ENCODE data around the gene KLHDC2.

The KLHDC2 gene

DNA sequence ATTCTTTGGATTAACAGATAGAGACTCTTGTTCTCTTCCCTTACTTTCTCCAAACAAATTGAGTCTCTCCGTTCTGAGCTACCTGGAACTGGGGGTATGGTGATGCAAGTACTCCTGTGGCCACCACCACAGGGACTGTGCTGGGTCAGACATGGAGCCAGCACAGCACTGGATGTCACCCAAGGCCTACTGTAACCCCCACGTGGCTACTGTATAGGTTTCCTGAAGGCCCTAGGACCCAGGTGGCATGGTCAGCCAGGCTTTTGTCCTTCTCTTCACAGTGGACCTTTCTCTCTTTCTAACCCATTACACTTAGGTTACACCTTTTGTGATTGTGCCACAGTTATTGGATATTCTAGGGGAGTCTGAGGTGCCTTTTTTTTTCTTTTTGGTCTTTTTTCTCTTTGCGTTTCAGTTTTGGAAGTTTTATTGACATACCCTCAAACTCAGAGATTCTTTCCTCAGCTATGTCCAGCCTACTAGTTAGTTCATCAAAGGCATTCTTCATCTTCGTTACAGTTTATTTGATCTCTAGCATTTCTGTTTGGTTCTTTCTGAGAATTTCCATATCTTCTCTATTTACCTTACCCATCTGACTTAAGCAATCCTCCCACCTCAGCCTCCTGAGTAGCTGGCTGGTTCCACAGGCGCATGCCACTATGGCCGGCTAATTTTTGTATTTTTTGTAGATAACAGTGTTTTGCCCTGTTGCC, 6.0 kb upstream of the KLHDC2 start:
- no peak overlapping the region for H2BK5ac ChIP-seq (ENCODE audit: low read depth, low read length, poor library complexity, severe bottlenecking)
- H4K91ac ChIP-seq (ENCODE audit: low read length), result no peak overlapping the region
- H2AFZ ChIP-seq (ENCODE audit: low read depth, low read length), result no peak overlapping the region
- no peak overlapping the region for H2AK5ac ChIP-seq (ENCODE audit: low read length, severe bottlenecking)
- H3K4me2 ChIP-seq (ENCODE audit: low read length, poor library complexity, severe bottlenecking), result no peak overlapping the region
- no peak overlapping the region for H3K4ac ChIP-seq (ENCODE audit: low read depth in 1 of 2, low read length in 2 of 2)
- no peak overlapping the region for H3K27ac ChIP-seq (ENCODE audit: low read length, poor library complexity, severe bottlenecking)
- no peaks in the 10 kb centered on the region for H3K36me3 ChIP-seq (ENCODE audit: control insufficient read depth in 1 of 2, insufficient read depth in 2 of 2, low read depth in 1 of 2, low read length in 2 of 2)
- H2BK12ac ChIP-seq (ENCODE audit: low read length in 2 of 2), result no peak overlapping the region
- 90% methylated on average over 6 of the region's 6 CpGs for WGBS
- H3K27me3 ChIP-seq (ENCODE audit: control insufficient read depth in 1 of 2, insufficient read depth in 1 of 2, low read length in 2 of 2), result no peaks in the 10 kb centered on the region
- no peak overlapping the region for H3K9ac ChIP-seq (ENCODE audit: low read length)
- H3K4me1 ChIP-seq (ENCODE audit: control insufficient read depth, insufficient read depth, low read depth, low read length), result no peaks in the 10 kb centered on the region
- H3K23ac ChIP-seq (ENCODE audit: low read length in 2 of 2), result no peak overlapping the region
- H3K9me3 ChIP-seq (ENCODE audit: control insufficient read depth, low read length), result no peaks in the 10 kb centered on the region
- H3K18ac ChIP-seq (ENCODE audit: low read depth in 1 of 2, low read length in 2 of 2), result no peak overlapping the region
- H3K14ac ChIP-seq (ENCODE audit: low read length in 2 of 2), result no peak overlapping the region
- H2BK120ac ChIP-seq (ENCODE audit: low read depth, low read length), result no peak overlapping the region
- no peak overlapping the region for H4K8ac ChIP-seq (ENCODE audit: low read length)
- DNase-seq, result no peak
- H3K79me1 ChIP-seq (replicated peaks; ENCODE audit: low read length, poor library complexity, severe bottlenecking), result no peaks in the 10 kb centered on the region
- no peak overlapping the region for H2BK15ac ChIP-seq (ENCODE audit: low read depth, poor library complexity, severe bottlenecking)
- no peak overlapping the region for H3K4me3 ChIP-seq (ENCODE audit: insufficient read depth in 1 of 2, low read depth in 1 of 2, low read length in 2 of 2)

- Histone ChIP-seq H2BK5ac (ENCODE audit: low read depth, low read length, poor library complexity, severe bottlenecking) (no peak overlapping the region), H3K4me2 (ENCODE audit: low read length, poor library complexity, severe bottlenecking) (no peak overlapping the region), H3K4ac (ENCODE audit: low read depth in 1 of 2, low read length in 2 of 2) (peak overlapping the region in 1 of 2 experiments; percentile 91), H3K27ac (ENCODE audit: low read length, poor library complexity, severe bottlenecking) (peak overlapping the region; percentile 96), H2AK5ac (ENCODE audit: low read length, severe bottlenecking) (no peak overlapping the region), H3K27me3 (ENCODE audit: control insufficient read depth in 1 of 2, insufficient read depth in 1 of 2, low read length in 2 of 2) (no peaks in the 10 kb centered on the region), H3K4me1 (ENCODE audit: control insufficient read depth, insufficient read depth, low read depth, low read length) (peaks cover 17% of the 10 kb centered on the region), H2BK15ac (ENCODE audit: low read depth, poor library complexity, severe bottlenecking) (no peak overlapping the region), H3K9me3 (ENCODE audit: control insufficient read depth, low read length) (no peaks in the 10 kb centered on the region), H2BK12ac (ENCODE audit: low read length in 2 of 2) (peak overlapping the region in 1 of 2 experiments; percentile 10), H2AFZ (ENCODE audit: low read depth, low read length) (no peak overlapping the region), H3K36me3 (ENCODE audit: control insufficient read depth in 1 of 2, insufficient read depth in 2 of 2, low read depth in 1 of 2, low read length in 2 of 2) (peaks cover 0 to 5% of the 10 kb centered on the region in 2 experiments), H3K9ac (ENCODE audit: low read length) (peak overlapping the region; percentile 100), H4K8ac (ENCODE audit: low read length) (no peak overlapping the region), H3K18ac (ENCODE audit: low read depth in 1 of 2, low read length in 2 of 2) (no peak overlapping the region), H3K23ac (ENCODE audit: low read length in 2 of 2) (no peak overlapping the region), H3K79me1 (replicated peaks; ENCODE audit: low read length, poor library complexity, severe bottlenecking) (peaks cover 11% of the 10 kb centered on the region), H3K14ac (ENCODE audit: low read length in 2 of 2) (no peak overlapping the region), H2BK120ac (ENCODE audit: low read depth, low read length) (no peak overlapping the region), H4K91ac (ENCODE audit: low read length) (no peak overlapping the region), H3K4me3 (ENCODE audit: insufficient read depth in 1 of 2, low read depth in 1 of 2, low read length in 2 of 2) (peak overlapping the region in 1 of 2 experiments; percentile 99)
- DNase-seq, result no peak
- 95% methylated on average over 10 of the region's 10 CpGs for WGBS
Observed at GRCh38 chr14:49766839-49767238, 1.1 kb upstream of the KLHDC2 start.

GRCh38 chr14:49767270-49767570, 733 bp upstream of the KLHDC2 start:
- DNase-seq, result no peak
- no peaks in the 10 kb centered on the region for H3K9me3 ChIP-seq (ENCODE audit: control insufficient read depth, low read length)
- peak overlapping the region; percentile 92 for H3K4me2 ChIP-seq (ENCODE audit: low read length, poor library complexity, severe bottlenecking)
- H3K4me1 ChIP-seq (ENCODE audit: control insufficient read depth, insufficient read depth, low read depth, low read length), result peaks cover 17% of the 10 kb centered on the region
- H3K18ac ChIP-seq (ENCODE audit: low read depth in 1 of 2, low read length in 2 of 2), result peak overlapping the region; percentile 34 to 83
- H3K9ac ChIP-seq (ENCODE audit: low read length), result peak overlapping the region; percentile 100
- H2BK15ac ChIP-seq (ENCODE audit: low read depth, poor library complexity, severe bottlenecking), result peak overlapping the region; percentile 29
- no peaks in the 10 kb centered on the region for H3K27me3 ChIP-seq (ENCODE audit: control insufficient read depth in 1 of 2, insufficient read depth in 1 of 2, low read length in 2 of 2)
- H3K4ac ChIP-seq (ENCODE audit: low read depth in 1 of 2, low read length in 2 of 2), result peak overlapping the region in 1 of 2 experiments; percentile 81
- no peak overlapping the region for H2AFZ ChIP-seq (ENCODE audit: low read depth, low read length)
- peak overlapping the region; percentile 88 to 99 for H3K4me3 ChIP-seq (ENCODE audit: insufficient read depth in 1 of 2, low read depth in 1 of 2, low read length in 2 of 2)
- no peak overlapping the region for H3K14ac ChIP-seq (ENCODE audit: low read length in 2 of 2)
- H3K79me1 ChIP-seq (replicated peaks; ENCODE audit: low read length, poor library complexity, severe bottlenecking), result peaks cover 11% of the 10 kb centered on the region
- WGBS, result 0% methylated on average over 9 of the region's 9 CpGs
- no peak overlapping the region for H2BK120ac ChIP-seq (ENCODE audit: low read depth, low read length)
- H2BK12ac ChIP-seq (ENCODE audit: low read length in 2 of 2), result no peak overlapping the region
- H2AK5ac ChIP-seq (ENCODE audit: low read length, severe bottlenecking), result no peak overlapping the region
- no peak overlapping the region for H4K91ac ChIP-seq (ENCODE audit: low read length)
- H3K36me3 ChIP-seq (ENCODE audit: control insufficient read depth in 1 of 2, insufficient read depth in 2 of 2, low read depth in 1 of 2, low read length in 2 of 2), result peaks cover 0 to 9% of the 10 kb centered on the region in 2 experiments
- no peak overlapping the region for H3K23ac ChIP-seq (ENCODE audit: low read length in 2 of 2)
- peak overlapping the region; percentile 96 for H3K27ac ChIP-seq (ENCODE audit: low read length, poor library complexity, severe bottlenecking)
- H2BK5ac ChIP-seq (ENCODE audit: low read depth, low read length, poor library complexity, severe bottlenecking), result no peak overlapping the region
- H4K8ac ChIP-seq (ENCODE audit: low read length), result peak overlapping the region; percentile 53

- Histone ChIP-seq H4K91ac (ENCODE audit: low read length) (peak overlapping the region; percentile 94), H2BK5ac (ENCODE audit: low read depth, low read length, poor library complexity, severe bottlenecking) (peak overlapping the region; percentile 39), H3K4ac (ENCODE audit: low read depth in 1 of 2, low read length in 2 of 2) (peak overlapping the region; percentile 85 to 88), H2AK5ac (ENCODE audit: low read length, severe bottlenecking) (no peak overlapping the region), H3K79me1 (replicated peaks; ENCODE audit: low read length, poor library complexity, severe bottlenecking) (peaks cover 11% of the 10 kb centered on the region), H3K27ac (ENCODE audit: low read length, poor library complexity, severe bottlenecking) (peak overlapping the region; percentile 63), H3K18ac (ENCODE audit: low read depth in 1 of 2, low read length in 2 of 2) (peak overlapping the region; percentile 38 to 94), H3K14ac (ENCODE audit: low read length in 2 of 2) (peak overlapping the region in 1 of 2 experiments; percentile 99), H3K4me1 (ENCODE audit: control insufficient read depth, insufficient read depth, low read depth, low read length) (peaks cover 17% of the 10 kb centered on the region), H2BK12ac (ENCODE audit: low read length in 2 of 2) (peak overlapping the region in 1 of 2 experiments; percentile 87), H3K4me3 (ENCODE audit: insufficient read depth in 1 of 2, low read depth in 1 of 2, low read length in 2 of 2) (peak overlapping the region; percentile 88 to 99), H3K36me3 (ENCODE audit: control insufficient read depth in 1 of 2, insufficient read depth in 2 of 2, low read depth in 1 of 2, low read length in 2 of 2) (peaks cover 0 to 16% of the 10 kb centered on the region in 2 experiments), H3K9me3 (ENCODE audit: control insufficient read depth, low read length) (no peaks in the 10 kb centered on the region), H3K9ac (ENCODE audit: low read length) (peak overlapping the region; percentile 100), H3K4me2 (ENCODE audit: low read length, poor library complexity, severe bottlenecking) (peak overlapping the region; percentile 58), H2BK15ac (ENCODE audit: low read depth, poor library complexity, severe bottlenecking) (peak overlapping the region; percentile 70), H2AFZ (ENCODE audit: low read depth, low read length) (peak overlapping the region; percentile 68), H3K23ac (ENCODE audit: low read length in 2 of 2) (peak overlapping the region in 1 of 2 experiments; percentile 92), H3K27me3 (ENCODE audit: control insufficient read depth in 1 of 2, insufficient read depth in 1 of 2, low read length in 2 of 2) (no peaks in the 10 kb centered on the region), H2BK120ac (ENCODE audit: low read depth, low read length) (peak overlapping the region; percentile 83), H4K8ac (ENCODE audit: low read length) (peak overlapping the region; percentile 96)
- peak; percentile 72 for DNase-seq
- WGBS, result under 1% methylated on average over 53 of the region's 67 CpGs
Observed at GRCh38 chr14:49768301-49769121, 558 bp downstream of the KLHDC2 start.

Measured in mesenchymal stem cell (in vitro differentiated cells and primary cell).